Fibroblast of skin of abdomen (primary cell): Measurements from ENCODE around the gene SENP5.

Experiments used
- DNase-seq: peaks from one replicate; pipeline ENCODE4 v3.0.0-alpha.2; 2013

SENP5 gene

GRCh38 chr3:196969660-196970546, 102.2 kb downstream of the SENP5 start:
- DNase-seq, result peak; percentile 46

DNA sequence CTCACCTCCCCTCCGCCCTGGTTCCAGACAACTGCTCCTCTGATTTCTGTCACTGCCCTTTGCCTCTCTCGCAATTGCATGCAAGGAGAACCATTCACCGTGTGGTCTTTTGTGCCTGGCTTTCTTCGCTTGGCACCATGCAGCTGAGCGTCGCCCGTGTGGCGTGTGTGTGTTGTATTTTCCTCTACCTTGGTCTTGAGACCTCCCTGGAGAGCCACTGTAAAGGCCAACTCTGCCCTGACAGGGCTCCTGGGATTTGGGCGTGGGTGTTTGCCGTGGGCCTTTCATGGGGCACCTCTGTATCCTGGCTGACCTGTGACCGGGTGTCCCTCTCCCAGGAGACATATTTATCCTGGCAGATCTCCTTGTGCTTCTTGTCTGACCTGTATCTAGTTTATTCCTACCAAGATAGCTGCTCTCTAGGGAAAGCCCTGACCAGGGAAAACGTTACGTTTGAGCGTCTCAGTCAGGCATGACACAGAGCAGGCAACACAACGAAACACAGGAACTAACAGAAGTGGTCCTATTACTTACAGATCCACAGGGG, 102.9 kb downstream of the SENP5 start:
- DNase-seq, result no peak

DNA sequence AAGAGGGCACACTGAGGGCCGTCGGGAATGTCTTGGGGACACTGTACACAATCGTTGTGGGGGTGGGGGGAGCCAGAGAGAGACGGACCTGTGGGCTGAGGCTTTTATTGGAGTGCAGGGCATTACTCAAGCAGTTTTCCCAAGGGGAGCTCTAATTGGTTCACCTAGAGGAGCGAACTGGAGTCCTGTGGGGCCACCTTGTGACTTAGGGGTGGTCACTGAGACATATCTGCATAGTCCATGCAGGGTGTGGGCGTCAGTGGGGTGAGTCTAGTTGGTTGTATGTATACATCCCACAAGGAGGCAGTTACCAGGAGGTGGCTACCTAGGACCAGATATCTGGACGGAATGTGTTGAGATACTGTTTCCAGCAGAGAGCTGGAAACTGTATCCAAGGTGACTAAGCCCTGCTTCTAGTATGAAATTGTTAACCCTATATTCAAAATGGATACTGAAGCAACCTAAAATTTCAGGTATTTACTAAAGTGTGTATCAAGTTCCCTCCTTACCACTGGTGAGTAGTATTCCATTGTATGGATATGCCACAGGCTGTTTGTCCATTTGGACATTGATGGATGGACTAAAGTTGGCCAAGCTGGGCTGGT, 103.5 kb downstream of the SENP5 start:
- no peak for DNase-seq

DNA sequence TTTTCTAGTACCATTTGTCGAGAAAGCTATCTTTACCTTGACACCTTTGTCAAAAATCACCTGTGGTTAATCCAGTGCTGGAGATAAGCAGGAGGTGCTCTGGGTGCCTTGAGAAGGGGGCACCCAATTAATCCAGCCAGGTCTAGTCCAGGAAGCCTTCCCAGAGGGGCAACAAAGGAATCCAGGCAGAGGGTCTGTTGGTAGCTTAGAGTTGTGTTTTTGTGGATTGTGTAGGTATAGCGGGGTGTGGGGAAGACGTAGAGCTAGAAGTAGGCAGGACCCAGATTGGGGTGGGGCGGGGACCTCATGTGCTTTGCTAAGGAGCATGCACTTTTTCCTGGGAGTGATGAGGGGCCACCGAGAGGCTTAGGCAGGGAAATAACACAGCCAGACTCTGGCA, 106.9 kb downstream of the SENP5 start:
- DNase-seq, result no peak

GRCh38 chr3:196975349-196975748, 107.6 kb downstream of the SENP5 start:
- DNase-seq, result no peak

GRCh38 chr3:196976941-196977340, 109.2 kb downstream of the SENP5 start:
- no peak for DNase-seq

DNA sequence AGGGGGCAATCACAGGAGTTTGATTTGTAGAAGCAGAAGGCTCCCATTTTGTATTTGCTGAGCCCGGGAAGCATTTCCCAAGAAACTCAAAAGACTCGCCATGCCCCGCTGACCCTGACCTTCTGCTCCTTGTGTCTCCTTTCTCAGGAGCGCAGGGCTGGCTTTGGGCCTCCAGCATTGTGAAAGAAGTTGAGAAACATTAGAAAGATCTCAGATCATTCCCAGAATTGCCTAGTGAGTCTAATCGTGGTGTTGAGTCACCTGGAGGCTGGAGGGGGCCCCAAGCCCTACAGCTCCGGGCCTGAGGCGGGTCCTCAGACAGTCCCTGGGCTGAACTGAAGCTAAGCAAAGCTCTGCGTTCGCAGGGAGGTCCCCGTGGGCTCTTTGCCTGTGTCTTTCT, 111.8 kb downstream of the SENP5 start:
- DNase-seq, result peak; percentile 38

DNA sequence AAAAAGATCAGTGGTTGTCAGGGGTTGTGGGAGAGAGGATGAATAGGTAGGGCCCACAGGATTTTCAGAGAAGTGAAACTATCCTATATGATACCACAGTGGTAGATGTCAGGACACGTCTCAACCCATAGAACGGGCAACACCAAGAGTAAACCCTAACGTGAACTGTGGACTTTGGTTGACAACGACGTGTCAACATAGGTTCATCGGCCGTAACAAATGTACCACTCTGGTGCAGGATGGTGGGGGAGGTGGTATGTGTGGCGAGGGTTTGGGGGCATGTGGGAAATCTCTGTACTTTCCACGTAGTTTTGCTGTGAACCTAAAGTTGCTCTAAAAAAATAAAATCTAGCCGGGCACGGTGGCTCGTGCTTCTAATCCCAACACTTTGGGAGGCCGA, 113.9 kb downstream of the SENP5 start:
- no peak for DNase-seq

DNA sequence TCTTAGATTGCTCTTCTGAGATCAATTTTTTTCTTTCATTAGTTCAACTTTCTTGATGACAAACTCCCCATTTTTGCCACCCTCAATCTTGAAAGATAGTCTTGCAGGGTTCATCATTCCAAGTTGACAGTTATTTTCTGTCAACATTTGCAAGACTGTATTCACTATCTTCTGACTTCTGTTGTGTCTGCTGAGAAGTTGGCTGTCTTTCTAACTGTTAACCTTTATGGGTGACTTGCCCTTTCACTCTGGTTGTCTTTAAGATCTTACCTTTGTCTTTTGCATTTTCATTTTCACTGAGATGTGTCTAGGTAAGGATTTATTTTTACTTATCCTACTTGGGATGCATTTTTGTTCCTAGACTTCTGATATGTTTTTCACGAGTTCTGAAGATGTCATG, 115.5 kb downstream of the SENP5 start:
- DNase-seq, result no peak
